HEK293 (cell line): ENCODE measurements around the gene ENO3.
"Not testable (repeated sequence)": the region's sequence is repeated elsewhere in the genome, so short reads cannot be mapped to it uniquely, and the experiment has no call there.

Experiments used
- CTCF ChIA-PET: fragments of 350-600 bp; formaldehyde crosslinking; extraction: SDS; loops from one replicate; lab custom pipeline; 2021; ENCODE audit warnings: antibody characterized with exemption; lab: Yijun Ruan, JAX
- POLR2A ChIA-PET: fragments of 300-600 bp; formaldehyde crosslinking; extraction: SDS; loops from one replicate; lab custom pipeline; 2020; ENCODE audit warnings: antibody characterized with exemption, inconsistent platforms; lab: Yijun Ruan, JAX
- H3K27ac ChIP-seq: fragments of 200-500 bp; sonication (Bioruptor generic); 2 replicates; pipeline ENCODE4 v1.5.1; 2014; ENCODE audit warnings: low read depth, low read length, control low read depth, inconsistent platforms; ENCODE audit errors: extremely low read depth
- H3K36me3 ChIP-seq, 2 experiments: fragments of 200-500 bp in 1 of 2; sonication (Bioruptor generic) in 1 of 2; 1 replicate in 1 of 2; 2 replicates in 1 of 2; pipeline ENCODE4 v1.5.1; 2014 to 2017; ENCODE audit warnings: inconsistent platforms in 2 of 2, low read length in 2 of 2; ENCODE audit not compliant: control insufficient read depth in 2 of 2, insufficient read depth in 1 of 2
- H3K4me1 ChIP-seq: fragments of 200-500 bp; sonication (Bioruptor generic); 2 replicates; pipeline ENCODE4 v1.5.1; 2014; ENCODE audit warnings: mild to moderate bottlenecking, low read length, inconsistent platforms; ENCODE audit not compliant: control insufficient read depth, insufficient read depth
- H3K4me3 ChIP-seq: 2 replicates; pipeline ENCODE4 v1.5.1; 2011; ENCODE audit warnings: low read depth, mild to moderate bottlenecking, control low read depth, low read length, moderate library complexity
- H3K9me3 ChIP-seq: fragments of 200-500 bp; sonication (Bioruptor generic); 2 replicates; pipeline ENCODE4 v1.5.1; 2014; ENCODE audit warnings: low read depth, low read length, inconsistent platforms; ENCODE audit not compliant: control insufficient read depth, insufficient read depth
- FEZF1 ChIP-seq: fragments of 450-650 bp; formaldehyde crosslinking; IDR thresholded peaks from 2 replicates; pipeline ENCODE4 v1.5.1; 2016; ENCODE audit warnings: missing biosample characterization, missing genetic modification characterization
- GLIS1 ChIP-seq: fragments of 450-650 bp; formaldehyde crosslinking; IDR thresholded peaks from 2 replicates; pipeline ENCODE4 v1.5.1; 2016; ENCODE audit warnings: missing biosample characterization, missing genetic modification characterization
- MEIS1 ChIP-seq: sonication (generic); formaldehyde crosslinking; IDR thresholded peaks from 2 replicates; pipeline ENCODE4 v1.8.1; 2022; ENCODE audit warnings: missing genetic modification reagents, mild to moderate bottlenecking, borderline replicate concordance
- MZF1 ChIP-seq: fragments of 450-650 bp; formaldehyde crosslinking; IDR thresholded peaks from 2 replicates; pipeline ENCODE4 v1.5.1; 2017; ENCODE audit warnings: missing biosample characterization, missing genetic modification characterization, borderline replicate concordance
- PRDM10 ChIP-seq: fragments of 450-650 bp; formaldehyde crosslinking; IDR thresholded peaks from 2 replicates; pipeline ENCODE4 v1.5.1; 2016; ENCODE audit warnings: missing biosample characterization, missing genetic modification characterization
- ZBTB8A ChIP-seq: fragments of 450-650 bp; formaldehyde crosslinking; IDR thresholded peaks from 2 replicates; pipeline ENCODE4 v1.5.1; 2016; ENCODE audit warnings: missing biosample characterization, missing genetic modification characterization
- ZNF112 ChIP-seq: fragments of 450-650 bp; formaldehyde crosslinking; IDR thresholded peaks from 2 replicates; pipeline ENCODE4 v1.5.0; 2017; ENCODE audit warnings: missing biosample characterization, missing genetic modification characterization
- ZNF335 ChIP-seq: fragments of 450-650 bp; formaldehyde crosslinking; conservative IDR thresholded peaks from 2 replicates; pipeline ENCODE4 v1.5.1; 2016; ENCODE audit warnings: missing biosample characterization, missing genetic modification characterization
- ZNF366 ChIP-seq: fragments of 450-650 bp; formaldehyde crosslinking; conservative IDR thresholded peaks from 2 replicates; pipeline ENCODE4 v1.5.1; 2016; ENCODE audit warnings: missing biosample characterization, missing genetic modification characterization
- ZNF391 ChIP-seq: fragments of 450-650 bp; formaldehyde crosslinking; IDR thresholded peaks from 2 replicates; pipeline ENCODE4 v1.5.1; 2016; ENCODE audit warnings: low read depth, missing biosample characterization, missing genetic modification characterization, borderline replicate concordance
- ZNF394 ChIP-seq: fragments of 450-650 bp; formaldehyde crosslinking; IDR thresholded peaks from 2 replicates; pipeline ENCODE4 v1.5.1; 2016; ENCODE audit warnings: missing biosample characterization, missing genetic modification characterization, mild to moderate bottlenecking, moderate library complexity, borderline replicate concordance
- ZNF449 ChIP-seq: fragments of 450-650 bp; formaldehyde crosslinking; IDR thresholded peaks from 2 replicates; pipeline ENCODE4 v1.5.1; 2017; ENCODE audit warnings: missing biosample characterization, mild to moderate bottlenecking, missing genetic modification characterization, moderate library complexity
- ZNF530 ChIP-seq: fragments of 450-650 bp; formaldehyde crosslinking; IDR thresholded peaks from 2 replicates; pipeline ENCODE4 v1.5.1; 2016; ENCODE audit warnings: low read depth, missing biosample characterization, missing genetic modification characterization
- ZNF670 ChIP-seq: fragments of 450-650 bp; formaldehyde crosslinking; IDR thresholded peaks from 2 replicates; pipeline ENCODE4 v1.5.1; 2016; ENCODE audit warnings: missing biosample characterization, missing genetic modification characterization, low read depth
- ZSCAN16 ChIP-seq: fragments of 450-650 bp; formaldehyde crosslinking; IDR thresholded peaks from 2 replicates; pipeline ENCODE4 v1.5.1; 2016; ENCODE audit warnings: missing biosample characterization, missing genetic modification characterization
- ZSCAN30 ChIP-seq: fragments of 450-650 bp; IDR thresholded peaks from 2 replicates; pipeline ENCODE4 v1.5.1; 2018; ENCODE audit warnings: missing biosample characterization, mild to moderate bottlenecking, missing genetic modification characterization, moderate library complexity
- ZXDB ChIP-seq: fragments of 450-650 bp; formaldehyde crosslinking; IDR thresholded peaks from 2 replicates; pipeline ENCODE4 v1.5.1; 2016; ENCODE audit warnings: missing biosample characterization, missing genetic modification characterization
- TF ChIP-seq, protein P1 (sequence below): fragments of 450-650 bp; formaldehyde crosslinking; IDR thresholded peaks from 2 replicates; pipeline ENCODE4 v1.5.1; 2016; ENCODE audit warnings: missing biosample characterization, missing genetic modification characterization

Gene ENO3

DNA sequence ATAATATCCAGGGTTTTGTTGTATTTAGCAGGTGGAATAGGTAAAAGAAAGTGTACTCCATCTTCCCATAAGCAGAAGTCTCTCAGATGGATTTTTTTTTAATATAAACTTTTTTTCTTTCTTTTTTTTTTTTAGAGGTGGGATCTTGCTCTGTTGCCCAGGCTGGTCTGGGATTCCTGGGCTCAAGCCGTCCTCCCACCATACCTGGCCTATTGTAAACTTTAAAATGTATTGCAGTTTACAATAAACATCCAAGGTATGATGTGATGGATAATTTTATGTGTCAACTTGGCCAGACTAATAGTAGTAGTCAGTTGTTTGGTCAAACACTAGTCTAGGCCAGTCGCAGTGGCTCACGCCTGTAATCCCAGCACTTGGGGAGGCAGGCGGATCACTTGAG, 29.6 kb upstream of the ENO3 start (continued):
- no peak for TF ChIP-seq ZNF449 (tag by site-specific recombination)
- no peak for TF ChIP-seq ZNF530 (tag by site-specific recombination)
- no peak for TF ChIP-seq PRDM10 (tag by site-specific recombination)
- TF ChIP-seq, protein P1, sequence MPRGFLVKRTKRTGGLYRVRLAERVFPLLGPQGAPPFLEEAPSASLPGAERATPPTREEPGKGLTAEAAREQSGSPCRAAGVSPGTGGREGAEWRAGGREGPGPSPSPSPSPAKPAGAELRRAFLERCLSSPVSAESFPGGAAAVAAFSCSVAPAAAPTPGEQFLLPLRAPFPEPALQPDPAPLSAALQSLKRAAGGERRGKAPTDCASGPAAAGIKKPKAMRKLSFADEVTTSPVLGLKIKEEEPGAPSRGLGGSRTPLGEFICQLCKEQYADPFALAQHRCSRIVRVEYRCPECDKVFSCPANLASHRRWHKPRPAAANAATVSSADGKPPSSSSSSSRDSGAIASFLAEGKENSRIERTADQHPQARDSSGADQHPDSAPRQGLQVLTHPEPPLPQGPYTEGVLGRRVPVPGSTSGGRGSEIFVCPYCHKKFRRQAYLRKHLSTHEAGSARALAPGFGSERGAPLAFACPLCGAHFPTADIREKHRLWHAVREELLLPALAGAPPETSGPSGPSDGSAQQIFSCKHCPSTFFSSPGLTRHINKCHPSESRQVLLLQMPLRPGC, result no peak
- TF ChIP-seq ZNF394 (tag by site-specific recombination), result no peak
- TF ChIP-seq ZSCAN16 (tag by site-specific recombination), result no peak
- TF ChIP-seq MEIS1 (CRISPR knock-in tag), result no peak
- no peak for TF ChIP-seq ZNF391 (tag by site-specific recombination)
- TF ChIP-seq MZF1 (tag by site-specific recombination), result no peak
- no peak for TF ChIP-seq ZNF366 (tag by site-specific recombination)
- TF ChIP-seq ZXDB (tag by site-specific recombination), result no peak

DNA sequence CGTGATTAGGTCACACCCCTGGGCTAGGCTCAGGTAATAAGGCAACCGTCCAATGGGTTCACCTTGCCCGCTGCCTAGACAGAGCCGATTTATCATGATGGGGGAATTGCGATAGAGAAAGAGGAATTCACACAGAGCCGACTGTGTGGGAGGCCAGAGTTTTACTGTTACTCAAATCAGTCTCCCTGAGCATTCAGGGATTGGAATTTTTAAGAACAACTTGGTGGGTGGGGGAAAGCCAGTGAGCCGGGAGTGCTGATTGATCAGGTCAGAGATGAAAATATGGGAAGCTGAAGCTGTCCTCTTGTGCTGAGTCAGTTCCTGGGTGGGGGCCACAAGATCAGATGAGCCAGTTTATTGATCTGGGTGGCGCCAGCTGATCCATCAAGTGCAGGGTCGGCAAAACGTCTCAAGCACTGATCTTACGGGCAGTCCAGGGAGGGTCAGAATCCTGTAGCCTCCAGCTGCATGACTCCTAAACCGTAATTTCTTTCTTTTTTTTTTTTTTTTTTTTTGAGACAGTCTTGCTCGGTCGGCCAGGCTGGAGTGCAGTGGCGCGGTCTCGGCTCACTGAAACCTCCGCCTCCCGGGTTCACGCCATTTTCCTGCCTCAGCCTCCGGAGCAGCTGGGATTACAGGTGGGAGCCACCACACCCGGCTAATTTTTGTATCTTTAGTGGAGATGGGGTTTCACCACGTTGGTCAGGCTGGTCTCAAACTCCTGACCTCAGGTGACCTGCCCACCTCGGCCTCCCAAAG, 24.2 kb upstream of the ENO3 start:
- H3K9me3 ChIP-seq, H3K4me1 ChIP-seq, H3K4me3 ChIP-seq, H3K27ac ChIP-seq: not testable (repeated sequence)
- CTCF ChIA-PET, result interaction anchor here (0.6 kb wide), 1 partner anchor 75 kb away, joined by 3 read pairs; no protein-coding TSS in a partner anchor
- peaks cover 4 to 15% of the 10 kb centered on the region in 2 experiments; a peak in 2 of 3 replicates for H3K36me3 ChIP-seq
- POLR2A ChIA-PET, result interaction anchor here (0.6 to 1.2 kb wide), 5 partner anchors 12 to 1081 kb away, joined by 3 to 9 read pairs (median 3); partner anchors contain the start of genes NCBP3, RNF167, SLC25A11 and SPAG7

- Histone ChIP-seq H3K36me3 (peaks cover 4 to 23% of the 10 kb centered on the region in 2 experiments; a peak in 2 of 3 replicates), H3K9me3 (no peaks in the 10 kb centered on the region), H3K4me1 (no peaks in the 10 kb centered on the region; the same call in 1 of the 2 replicates), H3K4me3 (no peak overlapping the region), H3K27ac (no peak overlapping the region)
- CTCF ChIA-PET, result no interaction called here
- POLR2A ChIA-PET, result interaction anchor here (0.9 to 2.3 kb wide), 2 partner anchors 11 to 38 kb away, joined by 3 to 13 read pairs; partner anchors contain the start of genes RNF167, SLC25A11 and SPAG7
- no peak for TF ChIP-seq ZBTB8A
- TF ChIP-seq ZNF670 (tag by site-specific recombination), result no peak
- TF ChIP-seq GLIS1, result no peak
- no peak for TF ChIP-seq FEZF1 (tag by site-specific recombination)
- no peak for TF ChIP-seq ZNF112 (tag by site-specific recombination)
- no peak for TF ChIP-seq MEIS1 (CRISPR knock-in tag)
- no peak for TF ChIP-seq ZSCAN30 (tag by site-specific recombination)
- TF ChIP-seq ZNF335 (tag by site-specific recombination), result no peak
Observed at GRCh38 chr17:4928881-4929280, 22.0 kb upstream of the ENO3 start.
